ENCODE measurements around the gene ARAF.
"Not testable (repeated sequence)": the region's sequence is repeated elsewhere in the genome, so short reads cannot be mapped to it uniquely, and the experiment has no call there.

The ARAF gene

DNA sequence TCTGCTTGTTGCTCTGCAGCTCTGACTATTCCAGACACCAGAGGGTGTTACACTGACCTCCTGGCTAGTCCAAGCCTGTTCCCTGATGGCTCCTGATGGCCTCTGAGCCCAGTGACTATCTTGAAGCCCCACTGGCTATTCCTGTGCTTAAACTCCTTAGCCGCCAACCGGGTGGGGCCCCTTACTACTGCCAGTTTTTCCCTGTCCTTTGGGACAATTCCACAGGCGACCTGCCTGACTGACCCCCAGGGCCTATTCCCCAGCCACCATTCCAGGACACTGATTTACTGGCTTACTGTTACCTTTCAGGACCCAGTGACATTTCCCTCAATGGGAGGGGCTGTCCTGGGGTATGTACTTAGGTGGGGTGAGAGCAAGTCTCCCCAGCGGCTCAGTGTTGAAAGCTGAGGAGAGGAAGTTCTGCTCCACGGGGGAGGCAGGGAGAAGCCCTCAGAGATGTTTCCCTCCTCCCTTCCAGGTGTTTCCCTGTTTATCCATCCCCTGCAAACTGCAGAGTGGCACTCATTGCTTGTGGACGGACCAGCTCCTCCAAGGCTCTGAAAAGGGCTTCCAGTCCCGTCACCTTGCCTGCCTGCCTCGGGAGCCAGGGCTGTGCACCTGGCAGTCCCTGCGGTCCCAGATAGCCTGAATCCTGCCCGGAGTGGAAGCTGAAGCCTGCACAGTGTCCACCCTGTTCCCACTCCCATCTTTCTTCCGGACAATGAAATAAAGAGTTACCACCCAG is 25.2 kb downstream of the ARAF start:
- DNase-seq (ENCODE audit: low spot score), result no peak

DNA sequence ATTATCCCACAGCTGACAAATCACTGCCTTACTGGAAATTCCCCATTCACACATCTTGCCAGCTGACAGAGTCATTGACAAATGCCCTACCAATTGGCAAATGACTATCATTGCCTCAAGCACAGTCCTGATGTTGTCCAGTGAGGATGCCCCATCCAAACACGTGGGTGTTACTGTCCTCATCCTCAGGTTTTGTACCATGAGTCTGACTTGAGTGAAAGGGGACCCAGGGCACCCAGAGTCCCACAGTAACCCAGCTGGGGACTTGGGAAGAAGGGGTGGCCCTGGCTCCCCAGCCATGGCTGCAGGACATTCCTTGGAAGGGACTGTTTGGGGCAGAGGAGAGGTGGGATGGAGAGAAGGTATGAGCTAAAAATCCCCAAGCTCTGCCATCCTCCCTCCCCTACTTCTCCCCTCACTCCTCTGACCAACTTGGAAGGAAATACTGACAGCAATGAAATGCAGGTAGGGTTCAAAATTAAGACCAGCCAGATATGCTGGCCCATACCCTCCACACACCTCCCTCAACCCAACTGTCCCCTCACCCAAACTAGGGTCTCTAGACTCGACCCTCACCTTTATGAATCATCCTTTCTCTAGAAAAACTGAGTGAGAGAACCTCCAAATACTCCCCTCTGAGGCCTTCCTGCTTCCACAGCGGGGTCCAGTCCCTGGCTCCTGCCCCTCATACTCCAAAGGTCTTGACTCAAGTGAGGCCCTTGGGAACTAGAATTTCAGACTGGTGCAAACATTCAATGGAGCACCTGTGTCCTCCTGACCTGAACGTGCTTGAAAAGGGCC is 26.3 kb downstream of the ARAF start:
- no peak for DNase-seq (ENCODE audit: low spot score)

DNA sequence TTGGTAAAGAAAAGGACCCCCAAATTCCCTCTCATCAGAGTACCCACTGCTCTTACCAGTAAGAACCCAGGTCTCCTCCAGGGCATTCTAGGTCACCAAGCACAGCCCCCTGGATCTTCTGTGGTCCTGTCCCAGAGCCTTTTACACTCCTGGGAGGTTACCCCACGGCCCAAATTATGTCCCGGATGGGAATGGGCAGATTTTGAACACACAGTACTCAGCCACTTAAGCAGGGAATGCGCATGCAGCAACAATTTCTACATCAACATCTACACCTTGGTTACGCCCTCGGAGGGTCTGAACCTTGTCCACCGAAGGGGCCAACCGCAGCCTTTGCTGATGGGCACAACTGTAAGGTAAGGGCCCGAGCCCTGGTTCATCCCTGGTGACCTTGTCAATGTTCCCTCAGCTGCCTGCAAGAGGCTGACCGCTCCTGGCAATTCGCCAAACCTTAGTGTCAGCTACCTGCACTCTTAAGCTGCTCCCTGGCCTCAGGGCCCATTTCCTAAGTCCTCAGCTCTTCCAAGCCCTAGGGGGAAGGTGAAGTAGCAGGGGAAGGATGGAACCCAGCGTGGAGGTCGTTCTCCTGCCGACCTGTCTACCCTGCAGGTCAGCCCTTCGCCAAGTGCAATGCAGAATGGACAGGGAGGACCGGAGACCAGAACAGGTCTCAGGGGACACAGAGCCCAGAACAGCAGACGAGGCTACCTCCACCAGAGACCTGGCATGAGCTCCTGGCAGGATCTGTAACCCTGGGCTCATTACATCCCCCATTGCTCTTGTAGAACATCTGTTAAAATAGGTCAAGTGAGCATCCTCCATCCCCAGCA is 27.1 kb downstream of the ARAF start:
- DNase-seq (ENCODE audit: low spot score), result no peak

DNA sequence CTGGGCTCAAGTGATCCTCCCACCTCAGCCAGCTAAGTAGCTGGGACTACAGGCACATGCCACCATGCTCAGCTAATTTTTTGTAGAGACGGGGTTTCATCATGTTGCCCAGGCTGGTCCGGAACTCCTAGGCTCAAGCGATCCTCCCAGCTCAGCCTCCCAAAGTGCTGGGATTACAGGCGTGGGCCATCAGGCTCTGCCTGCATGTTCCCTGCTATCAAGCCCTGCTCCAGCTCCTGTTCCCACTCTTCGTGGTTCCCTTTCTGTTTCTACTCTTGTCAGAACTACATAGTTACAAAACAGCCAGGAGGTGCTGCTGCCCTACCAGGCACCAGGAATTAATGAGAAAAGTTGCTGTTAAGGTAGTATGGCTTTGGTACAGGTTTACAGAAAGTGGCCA is 30.0 kb downstream of the ARAF start:
- DNase-seq (ENCODE audit: low spot score), result no peak

DNA sequence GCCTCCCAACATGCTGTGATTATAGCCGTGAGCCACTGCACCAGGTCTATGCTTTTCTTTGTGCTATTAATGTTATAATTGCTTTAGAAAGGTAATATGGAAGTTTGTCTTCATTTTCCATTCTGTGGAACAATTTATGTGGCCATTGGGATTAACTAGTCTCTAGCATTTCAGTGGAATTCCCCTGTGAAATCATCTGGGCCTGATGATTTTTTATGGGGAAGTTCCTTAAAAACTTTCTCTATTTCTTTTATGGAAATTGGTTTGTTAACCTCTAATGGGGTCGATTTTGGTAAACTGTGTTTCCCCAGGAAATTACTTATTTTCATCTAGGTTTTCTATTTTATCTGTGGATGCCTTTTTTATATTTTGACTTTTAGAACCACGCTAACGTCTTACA is 32.5 kb downstream of the ARAF start:
- DNase-seq (ENCODE audit: low spot score), result no peak

DNA sequence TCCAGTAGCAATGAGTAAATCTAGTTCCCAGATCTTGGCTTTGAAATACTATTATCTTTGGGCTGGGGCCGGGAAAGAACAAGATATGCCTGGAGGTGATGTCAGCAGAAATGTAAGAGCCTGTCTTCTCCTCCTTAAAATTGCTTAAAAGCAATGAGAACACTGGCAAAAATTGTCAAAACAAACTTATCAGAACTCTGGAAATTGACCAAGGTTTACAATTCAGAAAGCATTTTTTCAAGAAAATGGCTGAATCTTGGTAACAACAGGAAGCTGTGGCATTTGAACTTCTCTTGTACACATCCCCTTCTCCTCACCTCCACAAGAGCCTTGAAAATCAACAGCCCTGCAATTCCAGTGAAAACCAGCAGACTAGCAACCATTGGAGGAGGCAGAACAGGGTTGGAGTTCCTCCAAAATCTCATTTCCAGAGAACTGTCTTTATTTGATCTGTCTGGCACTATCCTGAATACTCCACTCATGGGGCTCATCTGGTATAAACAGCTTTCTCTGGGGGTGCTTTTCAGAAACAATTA is 34.8 kb downstream of the ARAF start:
- DNase-seq (ENCODE audit: low spot score), result no peak

DNA sequence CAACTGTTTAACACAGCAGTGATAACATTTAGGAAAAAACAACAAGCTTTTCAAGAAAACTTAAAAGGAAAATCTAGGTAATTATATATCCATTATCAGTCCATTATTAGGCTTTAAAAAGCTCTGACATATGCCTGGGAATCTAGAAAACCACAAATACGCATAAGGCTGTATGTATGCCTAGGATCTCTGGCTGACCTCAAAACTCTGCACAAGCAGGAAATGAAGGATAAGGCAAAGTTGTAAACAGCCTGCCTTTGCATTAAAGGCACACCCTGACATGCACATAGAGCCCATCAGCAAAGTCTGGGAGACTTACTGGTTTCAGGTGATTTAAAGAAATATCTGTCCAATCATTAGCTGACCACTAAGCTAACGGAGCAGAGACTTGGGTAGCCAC is 35.3 kb downstream of the ARAF start:
- no peak for DNase-seq (ENCODE audit: low spot score)

DNA sequence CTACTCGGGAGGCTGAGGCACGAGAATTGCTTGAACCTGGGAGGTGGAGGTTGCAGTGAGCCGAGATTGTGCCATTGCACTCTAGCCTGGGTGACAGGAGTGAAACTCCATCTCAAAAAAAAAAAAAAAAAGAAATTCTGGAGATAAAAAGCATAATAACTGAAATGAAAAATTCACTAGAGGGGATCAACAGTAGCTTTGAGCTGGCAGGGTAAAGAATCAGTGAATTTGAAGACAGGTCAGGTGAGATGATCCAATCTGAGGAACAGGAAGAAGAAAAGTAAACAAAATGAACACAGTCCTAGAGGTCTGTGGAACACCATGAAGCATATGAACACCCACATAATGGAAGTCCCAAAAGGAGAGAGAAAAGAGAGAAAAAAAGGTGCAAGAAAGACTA is 36.2 kb downstream of the ARAF start:
- no peak for DNase-seq (ENCODE audit: low spot score)

DNA sequence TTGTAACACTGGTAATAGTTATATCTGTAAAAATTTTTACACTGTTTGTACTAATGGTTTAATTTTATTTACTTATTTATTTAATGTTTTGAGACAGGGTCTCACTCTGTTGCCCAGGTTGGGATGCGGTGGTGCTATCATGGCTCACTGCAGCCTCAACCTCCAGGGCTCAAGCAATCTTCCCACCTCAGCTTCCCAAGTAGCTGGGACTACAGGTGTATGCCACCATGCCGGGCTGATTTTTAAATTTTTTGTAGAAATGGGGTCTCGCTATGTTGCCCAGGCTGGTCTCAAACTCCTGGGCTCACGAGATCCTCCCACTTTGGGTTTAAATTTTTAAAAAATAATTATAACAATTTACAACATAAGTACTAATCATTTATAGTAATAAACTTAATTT is 42.1 kb downstream of the ARAF start:
- not testable (repeated sequence) for DNase-seq (ENCODE audit: low spot score)

DNA sequence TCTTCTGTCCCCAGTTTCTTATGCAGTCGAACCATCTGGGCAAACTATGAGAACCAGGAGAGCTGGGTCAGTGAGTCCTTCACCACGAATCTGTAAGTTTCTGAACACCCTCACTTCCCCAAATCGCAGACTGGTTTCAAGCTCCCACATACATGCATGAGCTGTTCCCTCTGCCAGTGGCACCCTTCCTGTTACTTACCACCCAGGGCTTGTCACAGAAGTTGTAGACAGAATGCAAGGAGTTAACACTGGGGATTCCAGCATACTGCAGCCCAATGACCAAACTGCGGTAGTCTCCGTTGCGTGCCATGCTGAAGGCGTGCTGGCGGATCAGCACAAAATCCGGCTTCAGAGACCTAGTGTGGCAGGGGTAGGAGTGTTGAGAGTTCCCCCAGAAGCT is 44.0 kb downstream of the ARAF start:
- DNase-seq (ENCODE audit: low spot score), result no peak

DNA sequence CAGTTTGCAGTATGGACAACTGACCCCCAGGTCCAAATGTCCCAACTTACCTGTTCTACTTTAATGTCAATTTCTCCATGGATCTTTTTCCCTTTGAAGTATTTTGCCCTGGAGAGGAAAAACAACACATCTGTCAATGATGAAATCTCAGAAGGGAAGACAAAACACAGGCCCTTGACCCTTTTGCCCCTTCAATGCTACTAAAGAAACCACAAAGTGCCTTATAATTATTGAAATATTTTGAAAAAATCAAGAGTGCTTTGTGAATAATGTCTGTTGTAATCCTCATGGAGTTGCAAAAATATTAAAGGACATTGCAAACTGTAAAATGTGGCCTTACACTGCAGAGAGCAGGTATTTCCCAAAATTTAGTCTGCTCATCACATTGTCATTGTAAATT is 46.1 kb downstream of the ARAF start:
- DNase-seq (ENCODE audit: low spot score), result no peak

DNA sequence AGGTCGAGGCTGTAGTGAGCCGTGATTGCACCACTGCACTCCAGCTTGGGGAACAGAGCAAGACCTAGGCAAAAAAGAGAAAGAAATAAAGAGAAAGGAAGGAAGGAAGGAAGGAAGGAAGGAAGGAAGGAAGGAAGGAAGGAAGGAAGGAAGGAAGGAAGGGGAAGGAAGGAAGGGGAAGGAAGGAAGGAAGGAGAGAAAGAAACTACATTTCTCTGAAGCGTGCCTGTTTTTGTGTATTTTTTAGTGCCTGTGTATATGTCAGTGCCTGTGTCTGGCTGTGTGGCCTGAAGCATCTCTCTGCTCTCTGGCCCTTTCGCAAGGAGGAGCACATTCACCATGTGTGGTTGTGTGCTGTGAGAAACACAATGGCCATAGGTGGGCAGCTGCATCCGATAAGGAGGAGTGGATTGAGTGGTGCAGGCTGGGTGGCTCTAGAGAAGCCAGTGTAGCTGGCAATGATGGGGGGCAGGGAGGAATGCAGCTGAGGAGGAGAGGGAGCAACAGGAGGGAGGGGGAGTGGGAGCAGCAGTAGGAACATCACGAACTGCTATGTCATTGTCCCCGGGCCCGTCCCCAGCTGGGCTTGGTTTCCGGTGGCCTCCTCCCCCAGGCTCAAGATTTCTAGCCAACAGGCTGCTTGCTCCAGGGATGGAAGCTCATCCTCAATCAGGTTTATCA is 47.3 kb downstream of the ARAF start:
- peak; percentile 52 for DNase-seq (ENCODE audit: low spot score)

DNA sequence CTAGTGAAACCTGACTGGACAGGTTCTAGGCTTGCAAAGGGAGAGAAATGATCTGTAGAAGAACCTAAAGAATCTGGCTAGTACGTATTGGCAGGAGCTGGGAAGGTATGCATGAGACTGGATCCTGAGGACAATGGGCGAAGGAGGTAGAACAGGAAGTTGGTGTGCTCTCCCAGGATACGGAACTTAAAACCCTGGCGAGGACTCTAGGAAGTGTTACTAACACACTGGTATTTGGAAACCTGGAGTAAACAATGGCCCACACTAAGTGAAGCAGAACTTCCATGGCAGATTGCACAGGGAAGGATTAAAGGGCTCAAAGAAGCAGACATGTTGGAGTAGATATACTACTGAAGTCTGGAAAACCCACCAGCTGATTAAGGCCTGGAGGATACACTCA is 49.5 kb downstream of the ARAF start:
- DNase-seq (ENCODE audit: low spot score), result no peak

DNA sequence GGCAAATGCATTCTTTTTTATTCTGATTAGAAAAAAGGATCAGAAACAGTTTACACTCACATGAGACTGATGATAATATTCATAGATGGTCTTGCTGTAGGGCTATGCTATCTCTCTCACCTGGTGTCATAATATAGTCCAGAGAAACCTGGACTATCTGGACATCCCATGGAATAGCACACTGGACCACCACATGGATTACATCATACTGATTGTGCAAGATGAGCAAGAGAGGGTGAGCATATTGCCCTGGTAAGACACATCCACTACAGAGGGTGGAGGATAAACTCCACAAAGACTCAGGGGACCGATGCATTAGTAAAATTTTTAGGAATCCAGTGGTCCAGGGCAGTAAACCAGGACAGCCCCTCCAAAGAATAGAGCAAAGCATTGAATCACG is 50.5 kb downstream of the ARAF start:
- DNase-seq (ENCODE audit: low spot score), result no peak

DNA sequence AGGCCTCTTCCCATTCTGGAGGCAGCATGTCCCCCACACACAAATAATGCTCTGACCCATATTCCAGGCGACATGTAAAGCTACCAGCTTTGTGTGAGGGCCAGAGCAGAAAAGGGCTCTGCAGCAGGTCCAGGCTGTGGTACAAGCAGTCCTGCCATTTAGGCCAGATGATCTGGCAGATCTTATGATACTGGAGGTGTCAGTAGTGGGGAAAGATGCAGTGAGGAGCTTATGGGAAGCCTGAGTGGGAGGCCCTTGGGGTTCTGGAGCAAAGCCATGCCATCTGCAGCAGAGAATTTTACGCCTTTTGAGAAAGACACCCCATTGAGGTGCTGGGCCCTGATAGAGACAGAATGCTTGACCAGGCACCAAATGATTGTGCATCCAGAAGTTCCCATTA is 50.9 kb downstream of the ARAF start:
- no peak for DNase-seq (ENCODE audit: low spot score)

DNA sequence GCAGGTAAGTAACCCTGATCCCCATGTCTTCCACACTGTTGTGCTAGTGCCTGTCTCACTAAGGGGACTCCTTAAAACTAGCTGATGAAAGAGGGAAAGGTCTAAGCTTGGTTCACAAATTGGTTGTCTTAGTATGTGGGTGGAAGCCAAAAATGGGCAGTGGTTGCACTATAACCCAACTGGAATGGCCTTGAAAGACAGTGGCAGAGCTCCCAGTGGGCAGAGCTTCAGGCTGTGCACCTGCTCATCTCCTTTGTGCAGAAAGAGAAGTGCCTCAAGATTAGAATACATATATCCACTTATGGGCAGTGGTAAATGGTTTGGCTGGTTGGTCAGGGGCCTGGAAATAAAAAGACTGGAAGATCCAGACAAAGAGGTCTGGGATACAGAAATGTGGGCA is 51.4 kb downstream of the ARAF start:
- DNase-seq (ENCODE audit: low spot score), result no peak

DNA sequence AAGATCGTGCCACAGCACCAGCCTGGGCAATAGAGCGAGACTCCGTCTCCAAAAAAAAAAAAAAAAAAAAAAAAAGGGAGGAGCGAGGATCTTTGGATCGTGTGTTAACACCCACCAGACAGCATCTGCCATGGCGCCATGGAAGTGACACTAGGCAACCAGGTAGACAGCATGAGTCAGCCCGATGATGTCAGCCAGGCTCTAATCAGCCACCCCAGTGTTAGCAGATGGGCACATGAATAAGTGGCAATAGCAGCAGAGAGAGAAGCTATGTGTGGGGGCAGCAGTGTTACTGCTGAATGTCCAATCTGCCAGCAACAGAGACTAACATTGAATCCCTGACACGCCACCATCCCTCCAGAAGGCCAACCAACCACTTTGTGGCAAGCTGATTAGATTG is 52.1 kb downstream of the ARAF start:
- peak; percentile 60 for DNase-seq (ENCODE audit: low spot score)

DNA sequence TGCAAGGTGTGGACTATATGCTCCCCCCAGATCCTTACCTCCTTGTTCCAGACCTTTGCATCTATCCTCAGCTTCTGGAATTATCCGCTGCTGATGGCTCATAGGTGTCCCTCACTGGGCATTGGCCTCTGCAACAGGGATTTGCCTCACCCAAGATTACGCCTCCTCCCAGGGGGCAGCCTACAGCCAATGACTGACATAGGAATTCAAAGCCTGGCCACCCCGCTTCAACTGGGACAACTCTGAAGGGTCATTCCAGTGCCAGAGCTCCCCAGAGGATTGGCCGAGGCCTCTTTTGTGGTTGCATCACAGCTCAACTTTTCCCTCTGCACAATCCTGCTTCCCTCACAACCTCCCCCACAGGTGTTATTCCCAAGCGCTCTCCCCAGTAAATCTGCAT is 53.6 kb downstream of the ARAF start:
- no peak for DNase-seq (ENCODE audit: low spot score)

DNA sequence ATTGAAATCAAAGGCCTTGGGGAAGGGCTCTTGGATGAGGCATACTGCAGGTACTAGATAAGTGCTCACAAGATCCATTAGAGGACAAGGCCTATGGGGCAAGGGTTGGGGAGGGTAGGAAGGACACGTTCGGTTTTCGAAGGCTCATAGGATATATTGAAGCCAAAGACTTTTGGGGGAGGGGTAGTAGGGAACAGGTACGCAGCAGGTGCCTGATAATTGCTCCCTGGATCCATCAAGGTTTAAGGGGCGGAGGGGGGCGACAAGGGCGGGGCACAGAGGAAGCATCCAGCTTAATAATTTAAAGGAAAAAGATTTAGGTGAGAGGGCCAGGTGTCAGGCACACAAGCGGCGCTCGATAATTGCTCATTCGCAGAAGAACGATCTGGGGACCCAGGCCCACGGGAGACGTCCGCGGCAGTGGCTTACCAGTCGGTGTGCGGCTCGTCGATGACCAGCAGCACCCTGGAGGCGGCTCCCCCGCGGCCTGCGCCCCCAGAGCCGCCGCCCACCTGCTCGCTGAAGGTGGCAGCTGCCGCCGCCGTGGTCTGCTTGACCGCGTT is 58.0 kb downstream of the ARAF start:
- no peak for DNase-seq (ENCODE audit: low spot score)

DNA sequence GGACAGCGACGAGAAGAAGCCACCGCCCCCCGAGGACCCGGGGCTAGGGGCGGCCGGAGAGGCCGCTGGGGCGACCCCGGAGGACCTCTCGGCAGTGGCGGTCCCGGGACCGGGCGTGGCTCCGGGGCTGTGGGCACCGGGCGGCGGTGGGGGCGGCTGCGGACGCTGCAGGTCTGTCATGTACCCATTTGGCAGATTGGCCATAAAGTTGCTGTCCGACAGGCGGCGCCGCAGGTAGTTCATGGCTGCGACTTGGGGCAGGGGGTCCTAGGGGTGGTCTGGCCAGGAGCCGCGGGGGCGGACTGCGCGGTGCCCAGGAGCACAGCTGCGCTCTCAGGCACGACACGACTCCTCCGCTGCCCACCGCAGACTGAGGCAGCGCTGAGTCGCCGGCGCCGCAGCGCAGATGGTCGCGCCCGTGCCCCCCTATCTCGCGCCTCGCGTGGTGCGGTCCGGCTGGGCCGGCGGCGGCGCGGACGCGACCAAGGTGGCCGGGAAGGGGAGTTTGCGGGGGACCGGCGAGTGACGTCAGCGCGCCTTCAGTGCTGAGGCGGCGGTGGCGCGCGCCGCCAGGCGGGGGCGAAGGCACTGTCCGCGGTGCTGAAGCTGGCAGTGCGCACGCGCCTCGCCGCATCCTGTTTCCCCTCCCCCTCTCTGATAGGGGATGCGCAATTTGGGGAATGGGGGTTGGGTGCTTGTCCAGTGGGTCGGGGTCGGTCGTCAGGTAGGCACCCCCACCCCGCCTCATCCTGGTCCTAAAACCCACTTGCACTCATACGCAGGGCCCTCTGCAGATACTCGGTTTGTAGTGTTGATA is 58.7 kb downstream of the ARAF start, which contains the start of gene SYN1:
TSS of gene SYN1 (minus strand) at position 372 of the 817 bp plus-strand sequence. CDS start at position 243, 129 bp downstream.
- DNase-seq (ENCODE audit: low spot score), result peak; percentile 86

DNA sequence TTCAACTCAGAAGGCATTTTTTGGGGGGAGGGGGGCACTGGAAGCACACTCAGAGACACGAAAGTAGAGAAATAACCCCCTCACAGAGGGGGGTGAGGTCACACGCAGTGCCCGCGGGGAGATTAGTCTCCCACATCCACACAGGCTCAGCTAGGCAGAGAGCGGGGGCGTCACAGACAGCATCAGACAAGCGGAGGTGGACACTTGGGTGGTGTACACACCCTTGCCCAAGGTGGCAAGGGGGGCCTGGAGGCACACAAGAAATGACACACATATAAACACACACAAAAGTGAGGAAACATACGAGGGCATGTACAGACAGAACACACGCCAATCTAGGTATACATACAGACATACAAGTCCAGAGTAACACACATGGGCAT is 59.3 kb downstream of the ARAF start:
- no peak for DNase-seq (ENCODE audit: low spot score)

Data from Ammon's horn (tissue), 1 donor.